Neutrophil (primary cell): Measurements from ENCODE around the gene NKX6-2.

Experiments used
- H3K27ac ChIP-seq: fragments of 200-600 bp; sonication (generic); 2 replicates; pipeline ENCODE4 v1.5.1; 2016; ENCODE audit warnings: mild to moderate bottlenecking, moderate library complexity
- H3K27me3 ChIP-seq: fragments of 200-600 bp; sonication (generic); 2 replicates; pipeline ENCODE4 v1.6.0; 2016; ENCODE audit warnings: mild to moderate bottlenecking
- H3K36me3 ChIP-seq: fragments of 200-600 bp; sonication (generic); 2 replicates; pipeline ENCODE4 v1.5.1; 2017
- H3K4me1 ChIP-seq, 2 experiments: fragments of 200-600 bp in 1 of 2; sonication (generic) in 1 of 2; 1 replicate in 1 of 2; 2 replicates in 1 of 2; pipeline versions ENCODE4 v1.5.1 to v1.6.1; 2013 to 2016; ENCODE audit warnings: low read depth in 1 of 2, low read length in 1 of 2, mild to moderate bottlenecking in 1 of 2, moderate library complexity in 1 of 2; ENCODE audit not compliant: control insufficient read depth in 1 of 2, insufficient read depth in 1 of 2
- H3K4me3 ChIP-seq, 2 experiments: fragments of 200-600 bp in 1 of 2; sonication (generic) in 1 of 2; 1 replicate in 1 of 2; 2 replicates in 1 of 2; pipeline ENCODE4 v1.5.1; 2013 to 2016; ENCODE audit warnings: low read depth in 1 of 2, low read length in 1 of 2, mild to moderate bottlenecking in 1 of 2, moderate library complexity in 1 of 2
- H3K9me3 ChIP-seq: fragments of 200-600 bp; sonication (generic); 2 replicates; pipeline ENCODE4 v1.5.1; 2016
- CTCF ChIP-seq: fragments of 200-600 bp; sonication (generic); IDR thresholded peaks from 2 replicates; pipeline ENCODE4 v1.5.1; 2016; ENCODE audit warnings: antibody characterized with exemption

NKX6-2 gene

GRCh38 chr10:132779549-132780294 is 6.2 kb downstream of the NKX6-2 start:
- Histone ChIP-seq H3K9me3 (no peaks in the 10 kb centered on the region), H3K4me1 (peaks cover 0 to 3% of the 10 kb centered on the region in 2 experiments), H3K4me3 (no peak overlapping the region), H3K27ac (no peak overlapping the region), H3K36me3 (peaks cover 84% of the 10 kb centered on the region), H3K27me3 (peaks cover 30% of the 10 kb centered on the region)
- TF ChIP-seq CTCF = no peak

- Histone ChIP-seq H3K9me3 (no peaks in the 10 kb centered on the region), H3K4me3 (no peak overlapping the region), H3K27ac (no peak overlapping the region), H3K4me1 (no peaks in the 10 kb centered on the region), H3K27me3 (peaks cover 8% of the 10 kb centered on the region), H3K36me3 (peaks cover 82% of the 10 kb centered on the region)
- TF ChIP-seq CTCF = no peak
These were observed 8.5 kb downstream of the NKX6-2 start for GRCh38 chr10:132777441-132777840.

GRCh38 chr10:132776821-132777220 is 9.1 kb downstream of the NKX6-2 start:
- no peak for TF ChIP-seq CTCF
- Histone ChIP-seq H3K4me1 (no peaks in the 10 kb centered on the region), H3K27me3 (peaks cover 3% of the 10 kb centered on the region), H3K27ac (no peak overlapping the region), H3K4me3 (no peak overlapping the region), H3K9me3 (no peaks in the 10 kb centered on the region), H3K36me3 (peaks cover 76% of the 10 kb centered on the region)

GRCh38 chr10:132776186-132776585 is 9.8 kb downstream of the NKX6-2 start:
- Histone ChIP-seq H3K27ac (no peak overlapping the region), H3K9me3 (no peaks in the 10 kb centered on the region), H3K27me3 (no peaks in the 10 kb centered on the region), H3K4me3 (no peak overlapping the region), H3K4me1 (no peaks in the 10 kb centered on the region), H3K36me3 (peaks cover 72% of the 10 kb centered on the region)
- no peak for TF ChIP-seq CTCF

GRCh38 chr10:132774902-132775863 is 10.8 kb downstream of the NKX6-2 start:
- Histone ChIP-seq H3K4me1 (no peaks in the 10 kb centered on the region), H3K27me3 (no peaks in the 10 kb centered on the region), H3K27ac (no peak overlapping the region), H3K9me3 (no peaks in the 10 kb centered on the region), H3K36me3 (peaks cover 72% of the 10 kb centered on the region), H3K4me3 (no peak overlapping the region)
- no peak for TF ChIP-seq CTCF
